ENCODE measurements around the gene TMEM62. TPM values are rescaled to one million over a fixed set of nuclear protein-coding genes. Genes with fewer than 3 reads are reported as not detected.

TMEM62 gene
- total RNA-seq (10 to 100 TPM; 16.7 to 17.3 TPM), polyA plus RNA-seq (1 to 10 TPM; 1.6 to 5.8 (median 5.4) TPM), total RNA-seq (6.8 to 18.7 (median 12.8) reads per million in 6 experiments)

GRCh38 chr15:43133430-43134156, at the start of gene TMEM62:
Gene TMEM62, plus strand, starts transcription at chr15:43133586. Its CDS starts 217 bp downstream, at chr15:43133803.
- DNase-seq (peak; percentile 27 to 76 (median 54)), ATAC-seq (peak; percentile 83 to 87)
- peaks cover 0 to 21% (median 17%) of the 10 kb centered on the region in 3 donors for H3K36me3 Mint-ChIP-seq
- POLR2A ChIA-PET = interaction anchor here (0.6 to 2.8 kb wide), 4 partner anchors 22 to 670 kb away, joined by 3 to 13 read pairs (median 7); partner anchors contain the start of genes CCNDBP1 and UBR1
- H3K27ac Mint-ChIP-seq = peak within 1 kb of the TSS; percentile 87 to 96 (median 92)
- peaks cover 9 to 27% (median 22%) of the 10 kb centered on the region in 4 donors for H3K4me1 Mint-ChIP-seq
- peaks cover 0 to 6% (median 0%) of the 10 kb centered on the region in 5 donors for H3K27me3 Mint-ChIP-seq
- H3K4me3 Mint-ChIP-seq = peak within 1 kb of the TSS; percentile 87 to 98 (median 92)
- peaks cover 0 to 7% (median 3%) of the 10 kb centered on the region in 9 donors for H3K9me3 Mint-ChIP-seq

GRCh38 chr15:43085921-43086320, 47.5 kb upstream of the TMEM62 start:
- Mint-ChIP-seq H3K9me3 (no peaks in the 10 kb centered on the region), H3K4me3 (no peak overlapping the region), H3K27ac (no peak overlapping the region), H3K36me3 (peaks cover 0 to 71% (median 4%) of the 10 kb centered on the region in 3 donors), H3K27me3 (no peaks in the 10 kb centered on the region), H3K4me1 (peaks cover 11 to 39% (median 33%) of the 10 kb centered on the region in 4 donors)
- DNase-seq (no peak), ATAC-seq (no peak)
- POLR2A ChIA-PET = no interaction called here

- Mint-ChIP-seq H3K9me3 (no peaks in the 10 kb centered on the region), H3K4me1 (peaks cover 11 to 42% (median 33%) of the 10 kb centered on the region in 4 donors), H3K27ac (peak overlapping the region in 4 of 10 donors; percentile 58 to 92 (median 62)), H3K27me3 (no peaks in the 10 kb centered on the region), H3K36me3 (peaks cover 0 to 68% (median 3%) of the 10 kb centered on the region in 3 donors), H3K4me3 (peak overlapping the region in 2 of 10 donors; percentile 12 to 40)
- POLR2A ChIA-PET = no interaction called here
- DNase-seq = no peak
- ATAC-seq = no peak
Observed at GRCh38 chr15:43086551-43086950, 46.8 kb upstream of the TMEM62 start.

- no peaks in the 10 kb centered on the region for H3K9me3 Mint-ChIP-seq
- H3K4me3 Mint-ChIP-seq = no peak overlapping the region
- H3K4me1 Mint-ChIP-seq = peaks cover 19 to 64% (median 52%) of the 10 kb centered on the region in 4 donors
- DNase-seq = no peak
- H3K27ac Mint-ChIP-seq = peak overlapping the region in 3 of 10 donors; percentile 63 to 66 (median 64)
- no peaks in the 10 kb centered on the region for H3K27me3 Mint-ChIP-seq
- peaks cover 0 to 60% (median 10%) of the 10 kb centered on the region in 3 donors for H3K36me3 Mint-ChIP-seq
- ATAC-seq = no peak
- POLR2A ChIA-PET = no interaction called here
Observed at GRCh38 chr15:43091859-43092258, 41.5 kb upstream of the TMEM62 start.

GRCh38 chr15:43093026-43093425, 40.4 kb upstream of the TMEM62 start:
- Mint-ChIP-seq H3K27me3 (no peaks in the 10 kb centered on the region), H3K36me3 (peaks cover 0 to 65% (median 18%) of the 10 kb centered on the region in 3 donors), H3K4me3 (no peak overlapping the region), H3K9me3 (no peaks in the 10 kb centered on the region), H3K27ac (no peak overlapping the region), H3K4me1 (peaks cover 23 to 72% (median 58%) of the 10 kb centered on the region in 4 donors)
- POLR2A ChIA-PET = no interaction called here
- ATAC-seq (no peak), DNase-seq (no peak)

- POLR2A ChIA-PET = no interaction called here
- Mint-ChIP-seq H3K9me3 (no peaks in the 10 kb centered on the region), H3K36me3 (peaks cover 0 to 68% (median 19%) of the 10 kb centered on the region in 3 donors), H3K27ac (peak overlapping the region in 3 of 10 donors; percentile 10 to 46 (median 11)), H3K27me3 (no peaks in the 10 kb centered on the region), H3K4me3 (peak overlapping the region in 1 of 10 donors; percentile 15), H3K4me1 (peaks cover 24 to 73% (median 60%) of the 10 kb centered on the region in 4 donors)
- no peak for ATAC-seq
- no peak for DNase-seq
Observed at GRCh38 chr15:43094416-43095030, 38.9 kb upstream of the TMEM62 start.

- Mint-ChIP-seq H3K27ac (peak overlapping the region in 1 of 10 donors; percentile 17), H3K27me3 (no peaks in the 10 kb centered on the region), H3K36me3 (peaks cover 2 to 70% (median 22%) of the 10 kb centered on the region in 3 donors), H3K4me1 (peaks cover 23 to 75% (median 61%) of the 10 kb centered on the region in 4 donors), H3K9me3 (no peaks in the 10 kb centered on the region), H3K4me3 (no peak overlapping the region)
- DNase-seq (no peak), ATAC-seq (no peak)
- POLR2A ChIA-PET = interaction anchor here (0.7 kb wide), 2 partner anchors 16 to 1686 kb away, joined by 3 to 4 read pairs; no protein-coding TSS in a partner anchor
Observed at GRCh38 chr15:43095243-43095642, 38.1 kb upstream of the TMEM62 start.

GRCh38 chr15:43095708-43096347, 37.6 kb upstream of the TMEM62 start:
- ATAC-seq = no peak
- POLR2A ChIA-PET = interaction anchor here (0.7 kb wide), 2 partner anchors 15 to 1686 kb away, joined by 3 to 4 read pairs; no protein-coding TSS in a partner anchor
- no peaks in the 10 kb centered on the region for H3K9me3 Mint-ChIP-seq
- DNase-seq = no peak
- H3K4me1 Mint-ChIP-seq = peaks cover 25 to 78% (median 64%) of the 10 kb centered on the region in 4 donors
- H3K4me3 Mint-ChIP-seq = peak overlapping the region in 2 of 10 donors; percentile 6 to 14
- H3K27me3 Mint-ChIP-seq = no peaks in the 10 kb centered on the region
- H3K27ac Mint-ChIP-seq = peak overlapping the region in 3 of 10 donors; percentile 27 to 53 (median 47)
- peaks cover 3 to 73% (median 23%) of the 10 kb centered on the region in 3 donors for H3K36me3 Mint-ChIP-seq

GRCh38 chr15:43096411-43096810, 37.0 kb upstream of the TMEM62 start:
- POLR2A ChIA-PET = no interaction called here
- peak overlapping the region in 1 of 10 donors; percentile 34 for H3K27ac Mint-ChIP-seq
- peaks cover 31 to 80% (median 70%) of the 10 kb centered on the region in 4 donors for H3K4me1 Mint-ChIP-seq
- H3K36me3 Mint-ChIP-seq = peaks cover 3 to 75% (median 23%) of the 10 kb centered on the region in 3 donors
- no peak for ATAC-seq
- no peak overlapping the region for H3K4me3 Mint-ChIP-seq
- no peak for DNase-seq
- no peaks in the 10 kb centered on the region for H3K9me3 Mint-ChIP-seq
- no peaks in the 10 kb centered on the region for H3K27me3 Mint-ChIP-seq

GRCh38 chr15:43099105-43099845, 34.1 kb upstream of the TMEM62 start:
- peaks cover 3 to 74% (median 22%) of the 10 kb centered on the region in 3 donors for H3K36me3 Mint-ChIP-seq
- POLR2A ChIA-PET = no interaction called here
- ATAC-seq (no peak), DNase-seq (no peak)
- H3K4me3 Mint-ChIP-seq = no peak overlapping the region
- peak overlapping the region in 1 of 10 donors; percentile 44 for H3K27ac Mint-ChIP-seq
- no peaks in the 10 kb centered on the region for H3K9me3 Mint-ChIP-seq
- no peaks in the 10 kb centered on the region for H3K27me3 Mint-ChIP-seq
- peaks cover 48 to 91% (median 82%) of the 10 kb centered on the region in 4 donors for H3K4me1 Mint-ChIP-seq

GRCh38 chr15:43100971-43101370, 32.4 kb upstream of the TMEM62 start:
- Mint-ChIP-seq H3K27me3 (no peaks in the 10 kb centered on the region), H3K36me3 (peaks cover 3 to 62% (median 23%) of the 10 kb centered on the region in 3 donors), H3K27ac (peak overlapping the region in 4 of 10 donors; percentile 37 to 77 (median 45)), H3K9me3 (no peaks in the 10 kb centered on the region), H3K4me3 (peak overlapping the region in 7 of 10 donors; percentile 0 to 65 (median 35)), H3K4me1 (peaks cover 49 to 84% (median 82%) of the 10 kb centered on the region in 4 donors)
- ATAC-seq = no peak
- POLR2A ChIA-PET = no interaction called here
- DNase-seq = no peak

All from naive thymus-derived CD8-positive, alpha-beta T cell (primary cell).